K562 (cell line): ENCODE results near the gene CCR2. TPM values are rescaled to one million over a fixed set of nuclear protein-coding genes. Genes with fewer than 3 reads are reported as not detected.

ENCODE experiments used
- BRCA1 ChIP-seq, 2 experiments: fragments of 450-650 bp in 1 of 2; sonication (generic) in 1 of 2; formaldehyde crosslinking in 1 of 2; IDR thresholded peaks; 2 replicates each; pipeline versions ENCODE4 v1.5.0 to v1.6.1; 2017 to 2020; ENCODE audit warnings: mild to moderate bottlenecking in 1 of 2, missing genetic modification reagents in 1 of 2
- GABPA ChIP-seq: fragments of 200-800 bp; sonication (Bioruptor generic); conservative IDR thresholded peaks from 2 replicates; pipeline ENCODE4 v1.6.1; 2016; ENCODE audit warnings: low read depth, missing genetic modification characterization, missing compliant biosample characterization
- JUNB ChIP-seq: fragments of 450-650 bp; formaldehyde crosslinking; conservative IDR thresholded peaks from 2 replicates; pipeline ENCODE4 v1.4.0; 2020; ENCODE audit warnings: mild to moderate bottlenecking
- KLF6 ChIP-seq: fragments of 250-450 bp; sonication (Bioruptor Pico); IDR thresholded peaks from 2 replicates; pipeline ENCODE4 v1.4.0; 2020; ENCODE audit warnings: mild to moderate bottlenecking, moderate library complexity, borderline replicate concordance
- L3MBTL2 ChIP-seq: fragments of 450-650 bp; IDR thresholded peaks from 2 replicates; pipeline ENCODE4 v1.6.1; 2016; ENCODE audit warnings: mild to moderate bottlenecking, moderate library complexity
- MAFK ChIP-seq: IDR thresholded peaks from 2 replicates; pipeline ENCODE4 v1.6.1; 2011; ENCODE audit warnings: low read length, improper control_type of control experiment
- MYBL2 ChIP-seq, 2 experiments: fragments of 450-650 bp in 1 of 2; sonication (generic) in 1 of 2; formaldehyde crosslinking in 1 of 2; IDR thresholded peaks; 2 replicates each; pipeline versions ENCODE4 v1.6.1 to v1.8.1; 2017 to 2022; ENCODE audit warnings: borderline replicate concordance in 1 of 2, inconsistent platforms in 1 of 2, low read depth in 1 of 2, mild to moderate bottlenecking in 1 of 2, missing genetic modification reagents in 1 of 2, moderate library complexity in 1 of 2
- PRMT5 ChIP-seq: sonication (generic); formaldehyde crosslinking; IDR thresholded peaks from 2 replicates; pipeline ENCODE4 v1.5.0; 2020; ENCODE audit warnings: missing genetic modification reagents
- SAP30 ChIP-seq: fragments of 200-600 bp; sonication (generic); IDR thresholded peaks from 2 replicates; pipeline ENCODE4 v1.6.1; 2012; ENCODE audit warnings: borderline replicate concordance, low read depth, mild to moderate bottlenecking, moderate library complexity, low read length, control low read depth, inconsistent platforms; ENCODE audit not compliant: insufficient read depth, poor library complexity, severe bottlenecking
- TEAD1 ChIP-seq, 2 experiments: fragments of 450-650 bp in 1 of 2; sonication (generic) in 1 of 2; formaldehyde crosslinking; IDR thresholded peaks; 2 replicates each; pipeline versions ENCODE4 v1.4.0 to v1.8.0; 2020 to 2022; ENCODE audit warnings: mild to moderate bottlenecking in 2 of 2, missing genetic modification reagents in 1 of 2
- ZBTB7A ChIP-seq: IDR thresholded peaks from 2 replicates; pipeline ENCODE4 v1.6.1; 2011; ENCODE audit warnings: low read depth, mild to moderate bottlenecking, low read length, moderate library complexity, borderline replicate concordance; ENCODE audit not compliant: control insufficient read depth
- ZNF143 ChIP-seq: sonication (generic); formaldehyde crosslinking; IDR thresholded peaks from 2 replicates; pipeline ENCODE4 v1.9.0; 2022; ENCODE audit warnings: mild to moderate bottlenecking, missing genetic modification reagents
- polyA plus RNA-seq, 8 experiments: library from polyadenylated mRNA; depleted of rRNA in 4 of 8; stranded (reverse) in 5 of 8; unstranded in 3 of 8; fragments of >200 nt; fragmentation: Nextera tagmentation in 2 of 8; fragmentation: Illumina TruSeq in 1 of 8; extraction: Ambion mirVana in 2 of 8; extraction: Trizol in 1 of 8; gene quantifications; 2 replicates each; pipeline versions ENCODE4 v1.2.1 to v1.2.3, GENCODE V29; 2011 to 2014; ENCODE audit warnings: inconsistent platforms in 1 of 8, missing spikeins in 1 of 8
- total RNA-seq, 7 experiments: library from RNA; depleted of rRNA in 6 of 7; stranded (reverse); fragments of >200 nt in 6 of 7; fragmentation: Illumina TruSeq in 2 of 7; extraction: Trizol in 2 of 7; gene quantifications; 2 replicates each; pipeline versions ENCODE4 v1.2.1 to v1.2.3, GENCODE V29; 2011 to 2021; ENCODE audit warnings: low replicate concordance in 1 of 7
- TF ChIP-seq, protein P1 (sequence below): fragments of 250-450 bp; sonication (Bioruptor Pico); IDR thresholded peaks from 2 replicates; pipeline ENCODE4 v1.8.0; 2021; ENCODE audit warnings: moderate library complexity, mild to moderate bottlenecking, inconsistent platforms
- TF ChIP-seq, protein P2 (sequence below): fragments of 450-650 bp; IDR thresholded peaks from 2 replicates; pipeline ENCODE4 v1.6.1; 2017; ENCODE audit warnings: antibody characterized with exemption
- TF ChIP-seq, protein P3 (sequence below): fragments of 450-650 bp; formaldehyde crosslinking; IDR thresholded peaks from 2 replicates; pipeline ENCODE4 v1.4.0; 2022; ENCODE audit warnings: missing genetic modification characterization
- TF ChIP-seq, protein P4 (sequence below): sonication (generic); formaldehyde crosslinking; IDR thresholded peaks from 2 replicates; pipeline ENCODE4 v1.8.1; 2023; ENCODE audit warnings: mild to moderate bottlenecking, missing genetic modification reagents, moderate library complexity

CCR2 gene
- total and polyA plus RNA-seq, 9 of the 15 experiments (the other 6 are each of a cell fraction or from before 2014, with no cell fraction given), result not detected

DNA sequence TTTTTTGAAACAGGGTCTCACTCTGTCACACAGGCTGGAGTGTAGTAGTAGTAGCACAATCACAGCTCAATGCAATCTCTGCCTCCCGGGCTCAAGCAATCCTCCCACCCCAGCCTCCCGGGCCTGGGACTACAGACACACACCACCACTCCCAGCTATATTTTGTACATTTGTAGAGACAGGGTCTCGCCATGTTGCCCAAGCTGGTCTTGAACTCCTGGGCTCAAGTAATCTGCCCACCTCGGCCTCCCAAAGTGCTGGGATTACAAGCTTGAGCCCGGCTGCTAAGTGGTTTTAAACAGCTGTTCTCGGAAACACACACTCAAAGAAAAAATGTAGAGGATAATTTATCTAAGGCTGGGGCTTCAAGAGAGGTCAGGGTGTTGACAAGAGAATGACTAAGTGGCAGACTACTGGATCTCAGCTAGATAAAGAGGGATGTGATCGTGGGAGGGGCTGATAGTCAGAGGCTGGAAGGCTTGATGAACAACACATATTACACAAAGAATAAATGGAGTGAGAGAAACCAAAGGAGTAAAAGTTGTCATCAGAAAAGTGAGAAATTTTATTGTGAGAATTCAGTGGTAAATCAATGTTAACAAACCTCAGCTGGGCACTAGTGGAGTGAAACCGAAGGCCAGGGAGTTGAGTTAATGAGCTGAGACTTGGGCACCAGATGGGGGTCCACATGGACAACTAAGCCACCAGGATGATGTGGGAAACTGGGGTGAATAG, 46.3 kb downstream of the CCR2 start (continued):
- TF ChIP-seq MYBL2 (IDR thresholded peaks at IDR 0.05; ENCODE audit: low read depth), result no peak
- no peak for TF ChIP-seq MYBL2 (CRISPR knock-in tag; IDR thresholded peaks at IDR 0.05; ENCODE audit: borderline replicate concordance)
- 0 out of 2 replicates have a peak, but pooled peaks have one; percentile 2 for TF ChIP-seq KLF6 (CRISPR knock-in tag)
- TF ChIP-seq, protein P1, sequence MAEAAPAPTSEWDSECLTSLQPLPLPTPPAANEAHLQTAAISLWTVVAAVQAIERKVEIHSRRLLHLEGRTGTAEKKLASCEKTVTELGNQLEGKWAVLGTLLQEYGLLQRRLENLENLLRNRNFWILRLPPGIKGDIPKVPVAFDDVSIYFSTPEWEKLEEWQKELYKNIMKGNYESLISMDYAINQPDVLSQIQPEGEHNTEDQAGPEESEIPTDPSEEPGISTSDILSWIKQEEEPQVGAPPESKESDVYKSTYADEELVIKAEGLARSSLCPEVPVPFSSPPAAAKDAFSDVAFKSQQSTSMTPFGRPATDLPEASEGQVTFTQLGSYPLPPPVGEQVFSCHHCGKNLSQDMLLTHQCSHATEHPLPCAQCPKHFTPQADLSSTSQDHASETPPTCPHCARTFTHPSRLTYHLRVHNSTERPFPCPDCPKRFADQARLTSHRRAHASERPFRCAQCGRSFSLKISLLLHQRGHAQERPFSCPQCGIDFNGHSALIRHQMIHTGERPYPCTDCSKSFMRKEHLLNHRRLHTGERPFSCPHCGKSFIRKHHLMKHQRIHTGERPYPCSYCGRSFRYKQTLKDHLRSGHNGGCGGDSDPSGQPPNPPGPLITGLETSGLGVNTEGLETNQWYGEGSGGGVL (CRISPR knock-in tag), result no peak
- TF ChIP-seq, protein P2, sequence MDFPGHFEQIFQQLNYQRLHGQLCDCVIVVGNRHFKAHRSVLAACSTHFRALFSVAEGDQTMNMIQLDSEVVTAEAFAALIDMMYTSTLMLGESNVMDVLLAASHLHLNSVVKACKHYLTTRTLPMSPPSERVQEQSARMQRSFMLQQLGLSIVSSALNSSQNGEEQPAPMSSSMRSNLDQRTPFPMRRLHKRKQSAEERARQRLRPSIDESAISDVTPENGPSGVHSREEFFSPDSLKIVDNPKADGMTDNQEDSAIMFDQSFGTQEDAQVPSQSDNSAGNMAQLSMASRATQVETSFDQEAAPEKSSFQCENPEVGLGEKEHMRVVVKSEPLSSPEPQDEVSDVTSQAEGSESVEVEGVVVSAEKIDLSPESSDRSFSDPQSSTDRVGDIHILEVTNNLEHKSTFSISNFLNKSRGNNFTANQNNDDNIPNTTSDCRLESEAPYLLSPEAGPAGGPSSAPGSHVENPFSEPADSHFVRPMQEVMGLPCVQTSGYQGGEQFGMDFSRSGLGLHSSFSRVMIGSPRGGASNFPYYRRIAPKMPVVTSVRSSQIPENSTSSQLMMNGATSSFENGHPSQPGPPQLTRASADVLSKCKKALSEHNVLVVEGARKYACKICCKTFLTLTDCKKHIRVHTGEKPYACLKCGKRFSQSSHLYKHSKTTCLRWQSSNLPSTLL, result no peak
- TF ChIP-seq, protein P3, sequence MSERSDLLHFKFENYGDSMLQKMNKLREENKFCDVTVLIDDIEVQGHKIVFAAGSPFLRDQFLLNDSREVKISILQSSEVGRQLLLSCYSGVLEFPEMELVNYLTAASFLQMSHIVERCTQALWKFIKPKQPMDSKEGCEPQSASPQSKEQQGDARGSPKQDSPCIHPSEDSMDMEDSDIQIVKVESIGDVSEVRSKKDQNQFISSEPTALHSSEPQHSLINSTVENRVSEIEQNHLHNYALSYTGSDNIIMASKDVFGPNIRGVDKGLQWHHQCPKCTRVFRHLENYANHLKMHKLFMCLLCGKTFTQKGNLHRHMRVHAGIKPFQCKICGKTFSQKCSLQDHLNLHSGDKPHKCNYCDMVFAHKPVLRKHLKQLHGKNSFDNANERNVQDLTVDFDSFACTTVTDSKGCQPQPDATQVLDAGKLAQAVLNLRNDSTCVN (CRISPR knock-in tag), result no peak; the same call in 1 of the 2 replicates
- TF ChIP-seq, protein P4, sequence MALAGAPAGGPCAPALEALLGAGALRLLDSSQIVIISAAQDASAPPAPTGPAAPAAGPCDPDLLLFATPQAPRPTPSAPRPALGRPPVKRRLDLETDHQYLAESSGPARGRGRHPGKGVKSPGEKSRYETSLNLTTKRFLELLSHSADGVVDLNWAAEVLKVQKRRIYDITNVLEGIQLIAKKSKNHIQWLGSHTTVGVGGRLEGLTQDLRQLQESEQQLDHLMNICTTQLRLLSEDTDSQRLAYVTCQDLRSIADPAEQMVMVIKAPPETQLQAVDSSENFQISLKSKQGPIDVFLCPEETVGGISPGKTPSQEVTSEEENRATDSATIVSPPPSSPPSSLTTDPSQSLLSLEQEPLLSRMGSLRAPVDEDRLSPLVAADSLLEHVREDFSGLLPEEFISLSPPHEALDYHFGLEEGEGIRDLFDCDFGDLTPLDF (CRISPR knock-in tag), result no peak
- TF ChIP-seq JUNB (CRISPR knock-in tag), result no peak
- TF ChIP-seq MAFK, result peak; percentile 65
- no peak for TF ChIP-seq ZBTB7A
- TF ChIP-seq ZNF143 (CRISPR knock-in tag), result no peak
- TF ChIP-seq SAP30, result no peak
- no peak for TF ChIP-seq BRCA1 (IDR thresholded peaks at IDR 0.05)
- no peak for TF ChIP-seq BRCA1 (CRISPR knock-in tag; IDR thresholded peaks at IDR 0.05)
- TF ChIP-seq PRMT5 (CRISPR knock-in tag), result no peak
- peak in 1 of 2 experiments; percentile 86; a peak in 2 of 4 replicates for TF ChIP-seq TEAD1 (CRISPR knock-in tag; IDR thresholded peaks at IDR 0.05)
- peak; percentile 23; the same call in 1 of the 2 replicates for TF ChIP-seq L3MBTL2
- TF ChIP-seq GABPA (tag), result no peak
